EH (cell line): Measurements from ENCODE around the gene NHLRC3.
A peak's percentile ranks its signal among the peaks of the same experiment; 100 is the strongest.
"Not testable (repeated sequence)": the region's sequence is repeated elsewhere in the genome, so short reads cannot be mapped to it uniquely, and the experiment has no call there.

Experiments
- DNase-seq: peaks from one replicate; pipeline ENCODE4 v3.0.0-alpha.2; 2015; ENCODE audit warnings: low read depth

Gene NHLRC3

GRCh38 chr13:39047560-39047959 lies 9.3 kb downstream of the NHLRC3 start:
- no peak for DNase-seq

GRCh38 chr13:39048806-39049205 lies 10.6 kb downstream of the NHLRC3 start:
- DNase-seq = no peak

GRCh38 chr13:39049274-39049673 lies 11.0 kb downstream of the NHLRC3 start:
- DNase-seq = no peak

- peak; percentile 47 for DNase-seq
Observed at GRCh38 chr13:39051157-39051556, 12.9 kb downstream of the NHLRC3 start.

- DNase-seq = no peak
Observed at GRCh38 chr13:39052944-39053343, 14.7 kb downstream of the NHLRC3 start.

GRCh38 chr13:39054112-39054511 lies 15.9 kb downstream of the NHLRC3 start:
- DNase-seq = no peak

- no peak for DNase-seq
Observed at GRCh38 chr13:39056018-39056417, 17.8 kb downstream of the NHLRC3 start.

- no peak for DNase-seq
Observed at GRCh38 chr13:39058040-39058439, 19.8 kb downstream of the NHLRC3 start.

- no peak for DNase-seq
Observed at GRCh38 chr13:39062004-39062403, 23.7 kb downstream of the NHLRC3 start.

GRCh38 chr13:39072842-39073241 lies 34.6 kb downstream of the NHLRC3 start:
- no peak for DNase-seq

- no peak for DNase-seq
Observed at GRCh38 chr13:39073983-39074382, 35.7 kb downstream of the NHLRC3 start.

- DNase-seq = not testable (repeated sequence)
Observed at GRCh38 chr13:39086251-39086945, 48.1 kb downstream of the NHLRC3 start.

GRCh38 chr13:39091586-39091985 lies 53.3 kb downstream of the NHLRC3 start:
- DNase-seq = no peak

- no peak for DNase-seq
Observed at GRCh38 chr13:39095500-39095899, 57.2 kb downstream of the NHLRC3 start.

GRCh38 chr13:39099231-39099630 lies 61.0 kb downstream of the NHLRC3 start:
- DNase-seq = no peak
